DND-41 (cell line): ENCODE data around the gene INTS3.
"Not testable (repeated sequence)": the region's sequence is repeated elsewhere in the genome, so short reads cannot be mapped to it uniquely, and the experiment has no call there.

Experiments used
- ATAC-seq: fragments of 200-7000 bp; cut with Tn5 transposase; 3 replicates; pipeline ENCODE4 v1.9.1; 2021; ENCODE audit warnings: low read depth; ENCODE audit not compliant: insufficient read depth
- DNase-seq: peaks from one replicate; pipeline ENCODE4 v3.0.0-alpha.2; 2020
- H2AFZ ChIP-seq: 2 replicates; pipeline ENCODE4 v1.6.0; 2012; ENCODE audit warnings: low read depth, low read length
- H3K27ac ChIP-seq: 2 replicates; pipeline ENCODE4 v1.5.1; 2012; ENCODE audit warnings: low read length, inconsistent platforms
- H3K27me3 ChIP-seq: fragments of 200-600 bp; sonication (generic); 2 replicates; pipeline ENCODE4 v1.6.0; 2012; ENCODE audit warnings: low read length, mild to moderate bottlenecking, inconsistent platforms; ENCODE audit not compliant: insufficient read depth, poor library complexity
- H3K36me3 ChIP-seq: 2 replicates; pipeline ENCODE4 v1.5.1; 2012; ENCODE audit warnings: low read length, inconsistent platforms; ENCODE audit not compliant: insufficient read depth
- H3K4me1 ChIP-seq: 2 replicates; pipeline ENCODE4 v1.5.1; 2012; ENCODE audit warnings: mild to moderate bottlenecking, low read length; ENCODE audit not compliant: insufficient read depth
- H3K4me2 ChIP-seq: 2 replicates; pipeline ENCODE4 v1.6.0; 2012; ENCODE audit warnings: mild to moderate bottlenecking, moderate library complexity, low read length, inconsistent platforms; ENCODE audit not compliant: insufficient read depth
- H3K4me3 ChIP-seq, 2 experiments: fragments of 200-600 bp in 1 of 2; shearing (Covaris generic) in 1 of 2; 2 replicates each; pipeline ENCODE4 v1.5.1; 2012 to 2016; ENCODE audit warnings: inconsistent platforms in 2 of 2, low read length in 2 of 2, mild to moderate bottlenecking in 2 of 2, low read depth in 1 of 2, moderate library complexity in 1 of 2
- H3K79me2 ChIP-seq: 2 replicates; pipeline ENCODE4 v1.6.0; 2012; ENCODE audit warnings: low read length, inconsistent platforms; ENCODE audit not compliant: insufficient read depth
- H3K9ac ChIP-seq: 2 replicates; pipeline ENCODE4 v1.6.0; 2012; ENCODE audit warnings: low read depth, mild to moderate bottlenecking, inconsistent platforms, low read length, moderate library complexity
- H3K9me3 ChIP-seq: 2 replicates; pipeline ENCODE4 v1.5.1; 2012; ENCODE audit warnings: low read length, moderate library complexity, mild to moderate bottlenecking, inconsistent platforms; ENCODE audit not compliant: insufficient read depth, severe bottlenecking
- H4K20me1 ChIP-seq: 2 replicates; pipeline ENCODE4 v1.6.0; 2012; ENCODE audit warnings: low read length; ENCODE audit not compliant: insufficient read depth
- CTCF ChIP-seq: IDR thresholded peaks from 2 replicates; pipeline ENCODE4 v1.5.1; 2012; ENCODE audit warnings: borderline replicate concordance, low read length, moderate library complexity, mild to moderate bottlenecking; ENCODE audit not compliant: poor library complexity, severe bottlenecking; ENCODE audit errors: extremely low read depth
- EZH2 ChIP-seq: IDR thresholded peaks from 3 replicates; pipeline ENCODE4 v1.6.1; 2012; ENCODE audit warnings: borderline replicate concordance, low read depth, mild to moderate bottlenecking, moderate library complexity, low read length, inconsistent platforms; ENCODE audit not compliant: severe bottlenecking

Gene INTS3

GRCh38 chr1:153763365-153764225 is 35.7 kb downstream of the INTS3 start:
- no peak for TF ChIP-seq EZH2
- TF ChIP-seq CTCF = no peak
- H4K20me1 ChIP-seq = no peaks in the 10 kb centered on the region
- DNase-seq = no peak

GRCh38 chr1:153764310-153764709 is 36.5 kb downstream of the INTS3 start:
- ATAC-seq = no peak
- no peak overlapping the region for H3K9ac ChIP-seq
- H3K9me3 ChIP-seq = no peaks in the 10 kb centered on the region
- TF ChIP-seq CTCF (no peak), EZH2 (no peak)
- no peaks in the 10 kb centered on the region for H4K20me1 ChIP-seq
- H3K4me3 ChIP-seq = no peak overlapping the region
- H3K27me3 ChIP-seq = no peaks in the 10 kb centered on the region
- H3K27ac ChIP-seq = no peak overlapping the region
- no peak overlapping the region for H2AFZ ChIP-seq
- no peaks in the 10 kb centered on the region for H3K79me2 ChIP-seq
- H3K36me3 ChIP-seq = peaks cover 82% of the 10 kb centered on the region
- H3K4me2 ChIP-seq = no peak overlapping the region
- H3K4me1 ChIP-seq = no peaks in the 10 kb centered on the region
- DNase-seq = no peak

More at GRCh38 chr1:153763365-153764225, 35.7 kb downstream of the INTS3 start:
- H3K27ac ChIP-seq = no peak overlapping the region
- peaks cover 81% of the 10 kb centered on the region for H3K36me3 ChIP-seq
- H3K27me3 ChIP-seq = no peaks in the 10 kb centered on the region
- H3K9me3 ChIP-seq = no peaks in the 10 kb centered on the region
- no peak for ATAC-seq
- no peak overlapping the region for H2AFZ ChIP-seq
- no peak overlapping the region for H3K9ac ChIP-seq
- H3K4me2 ChIP-seq = no peak overlapping the region
- H3K4me1 ChIP-seq = no peaks in the 10 kb centered on the region
- H3K4me3 ChIP-seq = no peak overlapping the region
- H3K79me2 ChIP-seq = no peaks in the 10 kb centered on the region

- peaks cover 87% of the 10 kb centered on the region for H3K36me3 ChIP-seq
- H3K27me3 ChIP-seq, H3K9ac ChIP-seq, H3K27ac ChIP-seq, H3K4me3 ChIP-seq, H4K20me1 ChIP-seq, H3K9me3 ChIP-seq, H3K4me2 ChIP-seq, H2AFZ ChIP-seq, ATAC-seq, DNase-seq, H3K79me2 ChIP-seq, H3K4me1 ChIP-seq: not testable (repeated sequence)
These were observed 38.8 kb downstream of the INTS3 start for GRCh38 chr1:153766663-153767062.

GRCh38 chr1:153767519-153767918 is 39.7 kb downstream of the INTS3 start:
- Histone ChIP-seq H3K9ac (no peak overlapping the region), H3K27me3 (no peaks in the 10 kb centered on the region), H3K27ac (no peak overlapping the region), H3K79me2 (no peaks in the 10 kb centered on the region), H2AFZ (no peak overlapping the region), H3K4me1 (no peaks in the 10 kb centered on the region), H4K20me1 (no peaks in the 10 kb centered on the region), H3K36me3 (peaks cover 88% of the 10 kb centered on the region), H3K4me2 (no peak overlapping the region), H3K9me3 (no peaks in the 10 kb centered on the region), H3K4me3 (no peak overlapping the region)
- DNase-seq (no peak), ATAC-seq (no peak)
- TF ChIP-seq CTCF = no peak
